H1 (cell line): ENCODE measurements around the gene SLC25A40. TPM values are rescaled to one million over a fixed set of nuclear protein-coding genes. Genes with fewer than 3 reads are reported as not detected.
A peak's percentile ranks its signal among the peaks of the same experiment; 100 is the strongest.

ENCODE experiments used
- CTCF ChIA-PET: fragments of 300-600 bp; sonication (Branson Sonifier 250); formaldehyde crosslinking; loops from one replicate; lab custom pipeline; 2021; ENCODE audit not compliant: partially characterized antibody; lab: Charles Lee
- POLR2A ChIA-PET: fragments of 300-600 bp; sonication (Branson Sonifier 250); formaldehyde crosslinking; loops from one replicate; lab custom pipeline; 2021; ENCODE audit warnings: inconsistent platforms; ENCODE audit not compliant: partially characterized antibody; lab: Charles Lee
- DNase-seq, 2 experiments: peaks; one replicate each; pipeline versions ENCODE4 v3.0.0 to v3.0.0-alpha.2; 2010 to 2022; ENCODE audit warnings: low spot score in 2 of 2, low read depth in 1 of 2, mixed read lengths in 1 of 2
- FAIRE-seq: peaks from 2 replicates; lab custom pipeline; 2011; peaks lifted over from hg19 to GRCh38; lab: Jason Lieb, UNC
- H2AFZ ChIP-seq: 2 replicates; pipeline ENCODE4 v1.8.1; 2012; ENCODE audit warnings: low read length, inconsistent platforms
- H2AK5ac ChIP-seq: 2 replicates; pipeline ENCODE4 v1.6.1; 2013; ENCODE audit warnings: low read depth, low read length
- H2BK120ac ChIP-seq: replicated peaks from 2 replicates; pipeline ENCODE3; 2013; ENCODE audit warnings: low read depth, low read length, inconsistent platforms
- H2BK12ac ChIP-seq: 2 replicates; pipeline ENCODE4 v1.6.1; 2013; ENCODE audit warnings: low read depth, low read length
- H2BK15ac ChIP-seq: 2 replicates; pipeline ENCODE4 v1.6.1; 2013; ENCODE audit warnings: low read length
- H2BK20ac ChIP-seq: 2 replicates; pipeline ENCODE4 v1.6.1; 2013; ENCODE audit warnings: low read length
- H2BK5ac ChIP-seq: 2 replicates; pipeline ENCODE4 v1.6.1; 2013; ENCODE audit warnings: low read depth, low read length
- H3K14ac ChIP-seq: 2 replicates; pipeline ENCODE4 v1.6.1; 2013; ENCODE audit warnings: inconsistent platforms; ENCODE audit not compliant: insufficient read length
- H3K18ac ChIP-seq: 2 replicates; pipeline ENCODE4 v1.6.1; 2013; ENCODE audit warnings: low read length; ENCODE audit errors: extremely low read depth
- H3K23ac ChIP-seq: 2 replicates; pipeline ENCODE4 v1.6.1; 2013; ENCODE audit warnings: inconsistent platforms; ENCODE audit not compliant: insufficient read length
- H3K23me2 ChIP-seq: 2 replicates; pipeline ENCODE4 v1.6.1; 2013; ENCODE audit warnings: low read depth, low read length
- H3K27ac ChIP-seq: 2 replicates; pipeline ENCODE4 v1.6.1; 2011; ENCODE audit warnings: low read depth, low read length, inconsistent platforms
- H3K27me3 ChIP-seq, 4 experiments: replicated peaks in 1 of 4; 1 replicate in 1 of 4; 2 replicates in 3 of 4; pipeline versions ENCODE4 v1.6.1 to v1.8.1; 2011 to 2013; ENCODE audit warnings: low read length in 3 of 4, mild to moderate bottlenecking in 3 of 4, inconsistent platforms in 2 of 4, mixed read lengths in 2 of 4, moderate library complexity in 1 of 4; ENCODE audit not compliant: control insufficient read depth in 3 of 4, insufficient read depth in 3 of 4; ENCODE audit errors: extremely low read depth in 1 of 4
- H3K36me3 ChIP-seq, 4 experiments: 2 replicates each; pipeline versions ENCODE4 v1.6.1 to v1.8.1; 2011 to 2013; ENCODE audit warnings: mild to moderate bottlenecking in 4 of 4, low read length in 3 of 4, moderate library complexity in 2 of 4, control low read depth in 1 of 4, inconsistent platforms in 1 of 4; ENCODE audit not compliant: insufficient read depth in 4 of 4, control insufficient read depth in 2 of 4
- H3K4ac ChIP-seq: replicated peaks from 2 replicates; pipeline ENCODE3; 2013; ENCODE audit warnings: low read length, low read depth, mixed read lengths, inconsistent platforms; ENCODE audit not compliant: insufficient read length
- H3K4me1 ChIP-seq, 4 experiments: replicated peaks in 1 of 4; 1 replicate in 1 of 4; 2 replicates in 3 of 4; pipeline versions ENCODE4 v1.6.1 to v1.8.1; 2011 to 2013; ENCODE audit warnings: low read length in 3 of 4, inconsistent platforms in 2 of 4, mixed read lengths in 1 of 4; ENCODE audit not compliant: insufficient read depth in 4 of 4, control insufficient read depth in 3 of 4
- H3K4me2 ChIP-seq, 2 experiments: 2 replicates each; pipeline versions ENCODE4 v1.6.1 to v1.8.1; 2011 to 2013; ENCODE audit warnings: low read depth in 2 of 2, low read length in 2 of 2, control low read depth in 1 of 2, inconsistent platforms in 1 of 2, mild to moderate bottlenecking in 1 of 2; ENCODE audit not compliant: insufficient read depth in 1 of 2
- H3K4me3 ChIP-seq, 4 experiments: fragments of 200-600, 300-600 bp in 1 of 4; sonication (generic), shearing (Covaris generic), sonication (Bioruptor Twin) in 1 of 4; 2 replicates each; pipeline versions ENCODE4 v1.5.1 to v1.8.1; 2011 to 2016; ENCODE audit warnings: low read length in 4 of 4, low read depth in 3 of 4, control low read depth in 2 of 4, inconsistent platforms in 2 of 4, mild to moderate bottlenecking in 2 of 4, mixed read lengths in 1 of 4, moderate library complexity in 1 of 4; ENCODE audit not compliant: insufficient read depth in 2 of 4; ENCODE audit errors: extremely low read depth in 1 of 4
- H3K56ac ChIP-seq: replicated peaks from 2 replicates; pipeline ENCODE3; 2013; ENCODE audit warnings: low read depth, mild to moderate bottlenecking, mixed read lengths, low read length, inconsistent platforms; ENCODE audit not compliant: insufficient read length
- H3K79me1 ChIP-seq: 2 replicates; pipeline ENCODE4 v1.6.1; 2013; ENCODE audit warnings: low read depth, low read length, control low read depth
- H3K79me2 ChIP-seq, 2 experiments: 2 replicates each; pipeline versions ENCODE4 v1.6.1 to v1.8.1; 2012 to 2013; ENCODE audit warnings: low read length in 2 of 2, mild to moderate bottlenecking in 2 of 2, inconsistent platforms in 1 of 2; ENCODE audit not compliant: insufficient read depth in 2 of 2, control insufficient read depth in 1 of 2
- H3K9ac ChIP-seq, 4 experiments: replicated peaks in 1 of 4; 1 replicate in 1 of 4; 2 replicates in 3 of 4; pipeline versions ENCODE4 v1.6.1 to v1.8.1; 2011 to 2013; ENCODE audit warnings: low read depth in 3 of 4, low read length in 3 of 4, control low read depth in 2 of 4, mild to moderate bottlenecking in 2 of 4, moderate library complexity in 2 of 4, inconsistent platforms in 1 of 4; ENCODE audit errors: extremely low read depth in 1 of 4
- H3K9me3 ChIP-seq, 2 experiments: 2 replicates each; pipeline versions ENCODE4 v1.6.1 to v1.8.1; 2012 to 2013; ENCODE audit warnings: mild to moderate bottlenecking in 2 of 2, moderate library complexity in 2 of 2, control low read depth in 1 of 2, inconsistent platforms in 1 of 2, low read depth in 1 of 2, low read length in 1 of 2, mixed read lengths in 1 of 2; ENCODE audit not compliant: insufficient read depth in 2 of 2
- H4K20me1 ChIP-seq, 2 experiments: replicated peaks in 1 of 2; 2 replicates each; pipeline versions ENCODE3 to v1.8.1; 2011 to 2013; ENCODE audit warnings: inconsistent platforms in 2 of 2, low read length in 2 of 2, mild to moderate bottlenecking in 1 of 2; ENCODE audit not compliant: insufficient read depth in 2 of 2, control insufficient read depth in 1 of 2
- H4K5ac ChIP-seq: 2 replicates; pipeline ENCODE4 v1.6.1; 2013; ENCODE audit warnings: low read length, low read depth, mixed read lengths, inconsistent platforms; ENCODE audit not compliant: insufficient read length
- H4K8ac ChIP-seq: 2 replicates; pipeline ENCODE4 v1.8.0; 2013; ENCODE audit warnings: mild to moderate bottlenecking, moderate library complexity, low read length, inconsistent platforms; ENCODE audit not compliant: insufficient read depth; ENCODE audit errors: extremely low read depth
- H4K91ac ChIP-seq: replicated peaks from 2 replicates; pipeline ENCODE3; 2013; ENCODE audit warnings: low read length, mixed read lengths, inconsistent platforms; ENCODE audit not compliant: insufficient read length
- BCL11A ChIP-seq, 2 experiments: IDR thresholded peaks; one replicate each; pipeline ENCODE4 v1.6.1; 2011; ENCODE audit warnings: low read depth in 2 of 2, low read length in 2 of 2, mild to moderate bottlenecking in 2 of 2
- CBX5 ChIP-seq: fragments of 300-800, 300-1000 bp; sonication (generic); IDR thresholded peaks from 2 replicates; pipeline ENCODE4 v1.7.1; 2016; ENCODE audit warnings: antibody characterized with exemption, low read length, low read depth
- CEBPB ChIP-seq: IDR thresholded peaks from 2 replicates; pipeline ENCODE4 v1.6.1; 2012; ENCODE audit warnings: low read depth, low read length
- CHD1 ChIP-seq: IDR thresholded peaks from 2 replicates; pipeline ENCODE4 v1.6.1; 2012; ENCODE audit warnings: low read depth, low read length, improper control_type of control experiment
- CHD2 ChIP-seq: IDR thresholded peaks from 2 replicates; pipeline ENCODE4 v1.6.1; 2012; ENCODE audit warnings: low read length, improper control_type of control experiment
- EP300 ChIP-seq, 2 experiments: IDR thresholded peaks; 1 replicate in 1 of 2; 2 replicates in 1 of 2; pipeline ENCODE4 v1.6.1; 2011 to 2012; ENCODE audit warnings: low read depth in 2 of 2, low read length in 2 of 2, mild to moderate bottlenecking in 2 of 2, borderline replicate concordance in 1 of 2, inconsistent platforms in 1 of 2, moderate library complexity in 1 of 2
- MAFK ChIP-seq: IDR thresholded peaks from 2 replicates; pipeline ENCODE4 v1.6.1; 2012; ENCODE audit warnings: low read depth, mild to moderate bottlenecking, improper control_type of control experiment, low read length
- NANOG ChIP-seq: IDR thresholded peaks from 2 replicates; pipeline ENCODE4 v1.6.1; 2011; ENCODE audit warnings: low read length, low read depth, mild to moderate bottlenecking, inconsistent platforms; ENCODE audit not compliant: insufficient read depth, poor library complexity, severe bottlenecking
- RNF2 ChIP-seq: fragments of 200-900, 300-1000 bp; sonication (generic); IDR thresholded peaks from 2 replicates; pipeline ENCODE4 v1.7.1; 2016; ENCODE audit warnings: borderline replicate concordance, low read depth, mild to moderate bottlenecking, antibody characterized with exemption, low read length; ENCODE audit not compliant: poor library complexity, severe bottlenecking; ENCODE audit errors: missing control alignments
- SAP30 ChIP-seq: fragments of 300-600 bp; sonication (generic); IDR thresholded peaks from 2 replicates; pipeline ENCODE4 v1.7.1; 2012; ENCODE audit warnings: low read length, moderate library complexity, mild to moderate bottlenecking, inconsistent platforms; ENCODE audit not compliant: insufficient read depth, insufficient replicate concordance
- SP2 ChIP-seq: IDR thresholded peaks from 2 replicates; pipeline ENCODE4 v1.6.1; 2012; ENCODE audit warnings: mild to moderate bottlenecking, low read length, inconsistent platforms
- WGBS, 2 experiments: shearing (Covaris generic) in 1 of 2; methylation state at CpG; one replicate each; pipeline versions ENCODE4 v1.1.6 to v1.1.7; 2013 to 2015; ENCODE audit warnings: low lambda C conversion rate in 2 of 2, mixed read lengths in 2 of 2, inconsistent platforms in 1 of 2, low coverage in 1 of 2, missing lambda C conversion rate in 1 of 2; ENCODE audit not compliant: insufficient replicate concordance in 2 of 2, insufficient coverage in 1 of 2, insufficient read length in 1 of 2; ENCODE audit errors: extremely low coverage in 1 of 2, missing lambda C conversion rate in 1 of 2; 5-methylcytosine and 5-hydroxymethylcytosine counted together
- polyA plus RNA-seq, 7 experiments: library from polyadenylated mRNA; depleted of rRNA in 3 of 7; stranded (reverse) in 5 of 7; unstranded in 2 of 7; fragments of >200 nt in 5 of 7; fragments of 200-250 nt in 2 of 7; gene quantifications; 1 replicate in 5 of 7; 2 replicates in 1 of 7; 4 replicates in 1 of 7; pipeline versions ENCODE4 v1.2.1 to v1.2.3, GENCODE V29; 2011 to 2013; ENCODE audit warnings: missing spikeins in 2 of 7, mixed read lengths in 2 of 7
- total RNA-seq: library from RNA; stranded (reverse); fragmentation: NEBNext Ultra II Directional; extraction: Animal tissue kit (Norgen Biotek cat#: 25700); gene quantifications from 2 replicates; pipeline ENCODE4 v1.2.1, GENCODE V29; 2021
- TF ChIP-seq, protein P1 (sequence below): IDR thresholded peaks from 2 replicates; pipeline ENCODE4 v1.6.1; 2011; ENCODE audit warnings: low read length, improper control_type of control experiment

SLC25A40 gene
- total and polyA plus RNA-seq, 2 of the 8 experiments (the other 6 are each of a cell fraction or from before 2014, with no cell fraction given), result 6.5 to 17.3 TPM

DNA sequence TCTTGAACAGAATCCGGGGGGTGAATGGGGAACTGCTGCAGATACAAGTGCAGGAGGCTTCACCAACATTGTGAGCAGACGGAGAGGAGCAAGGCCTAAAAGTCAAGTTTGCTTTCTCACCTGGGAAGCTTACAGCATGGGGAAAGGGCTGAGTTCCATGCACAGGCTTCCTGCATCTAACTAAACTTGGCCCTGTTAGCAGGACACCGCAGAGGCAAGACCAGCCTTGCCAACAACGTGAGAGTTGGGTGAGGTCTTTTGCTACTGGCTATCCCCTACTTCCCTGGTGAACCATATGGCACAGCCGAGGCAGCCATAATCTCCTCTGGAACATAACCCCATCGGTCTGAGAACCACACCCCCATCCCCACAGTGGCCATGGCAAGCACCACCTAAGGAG lies 43.7 kb upstream of the SLC25A40 start:
- Histone ChIP-seq H4K5ac (no peak overlapping the region), H3K23ac (no peak overlapping the region), H2BK5ac (no peak overlapping the region), H4K91ac (no peak overlapping the region), H3K4me2 (no peak overlapping the region), H3K27me3 (no peaks in the 10 kb centered on the region), H2BK12ac (no peak overlapping the region), H3K36me3 (no peaks in the 10 kb centered on the region), H2BK20ac (no peak overlapping the region), H3K79me2 (no peaks in the 10 kb centered on the region), H3K4ac (no peak overlapping the region), H3K18ac (no peak overlapping the region), H2BK120ac (no peak overlapping the region), H4K8ac (0 out of 2 replicates have a peak overlapping the region, but pooled peaks have one; percentile 43), H2AK5ac (no peak overlapping the region), H3K27ac (no peak overlapping the region), H3K14ac (no peak overlapping the region), H3K9ac (no peak overlapping the region), H3K23me2 (no peaks in the 10 kb centered on the region), H2AFZ (no peak overlapping the region), H3K4me1 (peaks cover 0 to 3% (median 0%) of the 10 kb centered on the region in 4 experiments; a peak in 1 of 7 replicates), H4K20me1 (no peaks in the 10 kb centered on the region), H3K56ac (no peak overlapping the region), H2BK15ac (0 out of 2 replicates have a peak overlapping the region, but pooled peaks have one; percentile 46), H3K79me1 (no peaks in the 10 kb centered on the region), H3K9me3 (no peaks in the 10 kb centered on the region), H3K4me3 (no peak overlapping the region)
- DNase-seq (no peak), FAIRE-seq (no peak)
- ChIA-PET CTCF (interaction anchor here (1.4 to 2.5 kb wide), 3 partner anchors 9 to 110 kb away, joined by 3 to 10 read pairs (median 7); no protein-coding TSS in a partner anchor), POLR2A (interaction anchor here (3.4 kb wide), 1 partner anchor 14 kb away, joined by 11 read pairs; the partner anchor contains the start of gene ADAM22)
- 92% methylated on average over 6 of the region's 6 CpGs; no CpG with 5 or more reads in 1 of the 2 experiments for WGBS, 2 experiments
- TF ChIP-seq RNF2 (no peak), CEBPB (no peak), NANOG (no peak), CHD2 (no peak), CBX5 (no peak), CHD1 (no peak), SAP30 (no peak), EP300 (IDR thresholded peaks at IDR 0.05; ENCODE audit: borderline replicate concordance in 1 of 2, low read depth in 2 of 2, low read length in 2 of 2) (no peak), SP2 (no peak), MAFK (no peak), BCL11A (IDR thresholded peaks at IDR 0.05; ENCODE audit: low read depth in 2 of 2, low read length in 2 of 2) (no peak)
- TF ChIP-seq, protein P1, sequence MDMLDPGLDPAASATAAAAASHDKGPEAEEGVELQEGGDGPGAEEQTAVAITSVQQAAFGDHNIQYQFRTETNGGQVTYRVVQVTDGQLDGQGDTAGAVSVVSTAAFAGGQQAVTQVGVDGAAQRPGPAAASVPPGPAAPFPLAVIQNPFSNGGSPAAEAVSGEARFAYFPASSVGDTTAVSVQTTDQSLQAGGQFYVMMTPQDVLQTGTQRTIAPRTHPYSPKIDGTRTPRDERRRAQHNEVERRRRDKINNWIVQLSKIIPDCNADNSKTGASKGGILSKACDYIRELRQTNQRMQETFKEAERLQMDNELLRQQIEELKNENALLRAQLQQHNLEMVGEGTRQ, result no peak
